GM12873 (cell line): ENCODE results near the gene SP7.

Experiments used
- CTCF ChIP-seq: IDR thresholded peaks from 2 replicates; pipeline ENCODE4 v1.5.1; 2012; ENCODE audit warnings: low read depth, mild to moderate bottlenecking, moderate library complexity, low read length, control low read depth; ENCODE audit not compliant: insufficient read depth; ENCODE audit errors: missing control alignments

SP7 gene

GRCh38 chr12:53336181-53336681 is at the start of gene SP7:
SP7 (minus strand) TSS chr12:53336354; CDS start chr12:53335646, 708 bp downstream.
- no peak for TF ChIP-seq CTCF

- no peak for TF ChIP-seq CTCF
Measured at GRCh38 chr12:53383258-53383657, 47.1 kb upstream of the SP7 start.

- peak; percentile 67 for TF ChIP-seq CTCF
Measured at GRCh38 chr12:53381731-53382630, 45.8 kb upstream of the SP7 start.

GRCh38 chr12:53380794-53381730 is 44.9 kb upstream of the SP7 start:
- no peak for TF ChIP-seq CTCF

- no peak for TF ChIP-seq CTCF
Measured at GRCh38 chr12:53380104-53380793, 44.1 kb upstream of the SP7 start, which contains the start of gene SP1. SP1 (plus strand) TSS chr12:53380176; CDS start chr12:53380292, 116 bp downstream.

- TF ChIP-seq CTCF: no peak
Measured at GRCh38 chr12:53379389-53380103, 43.4 kb upstream of the SP7 start.
